Measurements from ENCODE around the gene ENTR1. TPM values are rescaled to one million over a fixed set of nuclear protein-coding genes. Genes with fewer than 3 reads are reported as not detected.
A peak's percentile ranks its signal among the peaks of the same experiment; 100 is the strongest.
"Not testable (repeated sequence)": the region's sequence is repeated elsewhere in the genome, so short reads cannot be mapped to it uniquely, and the experiment has no call there.

Gene ENTR1
- total and polyA plus RNA-seq, 10 of the 15 experiments (the other 5 are each of a cell fraction or from before 2014, with no cell fraction given), result 8.2 to 96.4 (median 41.1) TPM

- H3K9ac ChIP-seq (ENCODE audit: control insufficient read depth, insufficient read depth, low read length), result no peak overlapping the region
- no peaks in the 10 kb centered on the region for H4K20me1 ChIP-seq (ENCODE audit: control insufficient read depth, insufficient read depth)
- peaks cover 42% of the 10 kb centered on the region for H3K4me1 ChIP-seq (ENCODE audit: control insufficient read depth, insufficient read depth, low read length)
- no peak for DNase-seq (ENCODE audit: low read depth, low spot score)
- H2AFZ ChIP-seq (ENCODE audit: control insufficient read depth, low read depth, low read length), result no peak overlapping the region
- CTCF ChIA-PET, result no interaction called here
- H3K4me3 ChIP-seq, result no peak overlapping the region
- no peak for FAIRE-seq
- H3K27me3 ChIP-seq (replicated peaks in 1 of 2; ENCODE audit: control insufficient read depth in 2 of 2, insufficient read depth in 2 of 2, low read length in 1 of 2), result no peaks in the 10 kb centered on the region
- peaks cover 6 to 17% of the 10 kb centered on the region in 2 experiments; a peak in 3 of 4 replicates for H3K36me3 ChIP-seq (ENCODE audit: control insufficient read depth in 2 of 2, insufficient read depth in 2 of 2, low read length in 1 of 2)
- POLR2A ChIA-PET, result no interaction called here
- WGBS (ENCODE audit: insufficient coverage, insufficient replicate concordance, low lambda C conversion rate, missing lambda C conversion rate), result 79% methylated on average over 7 of the region's 7 CpGs
- SMC1A ChIA-PET (ENCODE audit: uncharacterized antibody, unreplicated experiment), result no interaction called here
- no TSS peak for BruUV-seq (replicated peaks)
- no peaks in the 10 kb centered on the region for H3K9me3 ChIP-seq (replicated peaks; ENCODE audit: control insufficient read depth, insufficient read depth, low read length)
- RAD21 ChIA-PET (ENCODE audit: unreplicated experiment), result no interaction called here
- intact Hi-C loops (cut with micrococcal nuclease; ENCODE audit: unreplicated experiment), result no loop called here
- peaks cover 54% of the 10 kb centered on the region for H3K79me2 ChIP-seq (ENCODE audit: control insufficient read depth, insufficient read depth, low read length)
- TF ChIP-seq ZNF24 (IDR thresholded peaks at IDR 0.05), result no peak
- TF ChIP-seq LARP7 (IDR thresholded peaks at IDR 0.05), result no peak
- no peak for TF ChIP-seq ATF7 (IDR thresholded peaks at IDR 0.05; ENCODE audit: low read depth)
- TF ChIP-seq ZBTB4 (CRISPR knock-in tag; IDR thresholded peaks at IDR 0.05), result no peak
- ATAC-seq, result no peak
- in situ Hi-C loops (cut with MboI), result no loop called here
- H3K27ac ChIP-seq (ENCODE audit: control insufficient read depth, insufficient read depth), result no peak overlapping the region
- H3K4me2 ChIP-seq (ENCODE audit: control insufficient read depth, insufficient read depth), result 0 out of 2 replicates have a peak overlapping the region, but pooled peaks have one; percentile 38
These were observed 2.5 kb downstream of the ENTR1 start for GRCh38 chr9:136407911-136408310.

- intact Hi-C loops (cut with micrococcal nuclease; ENCODE audit: unreplicated experiment), result not testable (repeated sequence)
These were observed 3.4 kb downstream of the ENTR1 start for GRCh38 chr9:136407061-136407460.

GRCh38 chr9:136405904-136406303 is 4.5 kb downstream of the ENTR1 start:
- peaks cover 36% of the 10 kb centered on the region for H3K4me1 ChIP-seq (ENCODE audit: control insufficient read depth, insufficient read depth, low read length)
- 0 out of 2 replicates have a peak overlapping the region, but pooled peaks have one; percentile 9 for H3K4me2 ChIP-seq (ENCODE audit: control insufficient read depth, insufficient read depth)
- DNase-seq (ENCODE audit: low read depth, low spot score); ATAC-seq; SMC1A ChIA-PET (ENCODE audit: uncharacterized antibody, unreplicated experiment); CTCF ChIA-PET; BruUV-seq (replicated peaks); H3K4me3 ChIP-seq; H3K27me3 ChIP-seq (replicated peaks in 1 of 2; ENCODE audit: control insufficient read depth in 2 of 2, insufficient read depth in 2 of 2, low read length in 1 of 2); FAIRE-seq; intact Hi-C loops (cut with micrococcal nuclease; ENCODE audit: unreplicated experiment); in situ Hi-C loops (cut with MboI); H4K20me1 ChIP-seq (ENCODE audit: control insufficient read depth, insufficient read depth); H3K9me3 ChIP-seq (replicated peaks; ENCODE audit: control insufficient read depth, insufficient read depth, low read length); H2AFZ ChIP-seq (ENCODE audit: control insufficient read depth, low read depth, low read length); RAD21 ChIA-PET (ENCODE audit: unreplicated experiment); H3K9ac ChIP-seq (ENCODE audit: control insufficient read depth, insufficient read depth, low read length); H3K27ac ChIP-seq (ENCODE audit: control insufficient read depth, insufficient read depth): not testable (repeated sequence)
- H3K36me3 ChIP-seq (ENCODE audit: control insufficient read depth in 2 of 2, insufficient read depth in 2 of 2, low read length in 1 of 2), result peaks cover 7 to 18% of the 10 kb centered on the region in 2 experiments; a peak in 3 of 4 replicates
- H3K79me2 ChIP-seq (ENCODE audit: control insufficient read depth, insufficient read depth, low read length), result peaks cover 35% of the 10 kb centered on the region
- POLR2A ChIA-PET, result interaction anchor here (0.5 kb wide), 1 partner anchor 745 kb away, joined by 5 read pairs; no protein-coding TSS in a partner anchor
- 58% methylated on average over 10 of the region's 10 CpGs for WGBS (ENCODE audit: insufficient coverage, insufficient replicate concordance, low lambda C conversion rate, missing lambda C conversion rate)

More at GRCh38 chr9:136407061-136407460, 3.4 kb downstream of the ENTR1 start:
- POLR2A ChIA-PET; H3K27ac ChIP-seq (ENCODE audit: control insufficient read depth, insufficient read depth); H3K27me3 ChIP-seq (replicated peaks in 1 of 2; ENCODE audit: control insufficient read depth in 2 of 2, insufficient read depth in 2 of 2, low read length in 1 of 2); ATAC-seq; H4K20me1 ChIP-seq (ENCODE audit: control insufficient read depth, insufficient read depth); in situ Hi-C loops (cut with MboI); H3K4me2 ChIP-seq (ENCODE audit: control insufficient read depth, insufficient read depth); FAIRE-seq; H3K4me3 ChIP-seq; SMC1A ChIA-PET (ENCODE audit: uncharacterized antibody, unreplicated experiment); H3K9me3 ChIP-seq (replicated peaks; ENCODE audit: control insufficient read depth, insufficient read depth, low read length); H2AFZ ChIP-seq (ENCODE audit: control insufficient read depth, low read depth, low read length); CTCF ChIA-PET; DNase-seq (ENCODE audit: low read depth, low spot score); H3K9ac ChIP-seq (ENCODE audit: control insufficient read depth, insufficient read depth, low read length); RAD21 ChIA-PET (ENCODE audit: unreplicated experiment): not testable (repeated sequence)
- TSS peak; percentile 27 for BruUV-seq (replicated peaks)
- Histone ChIP-seq H3K36me3 (ENCODE audit: control insufficient read depth in 2 of 2, insufficient read depth in 2 of 2, low read length in 1 of 2) (peaks cover 4 to 18% of the 10 kb centered on the region in 2 experiments; a peak in 3 of 4 replicates), H3K4me1 (ENCODE audit: control insufficient read depth, insufficient read depth, low read length) (peaks cover 42% of the 10 kb centered on the region), H3K79me2 (ENCODE audit: control insufficient read depth, insufficient read depth, low read length) (peaks cover 46% of the 10 kb centered on the region)
- WGBS (ENCODE audit: insufficient coverage, insufficient replicate concordance, low lambda C conversion rate, missing lambda C conversion rate), result over 99% methylated on average over 28 of the region's 28 CpGs

Data from GM12878 (cell line).